ENCODE data around the gene THSD7B.
"Not testable (repeated sequence)": the region's sequence is repeated elsewhere in the genome, so short reads cannot be mapped to it uniquely, and the experiment has no call there.

THSD7B gene

DNA sequence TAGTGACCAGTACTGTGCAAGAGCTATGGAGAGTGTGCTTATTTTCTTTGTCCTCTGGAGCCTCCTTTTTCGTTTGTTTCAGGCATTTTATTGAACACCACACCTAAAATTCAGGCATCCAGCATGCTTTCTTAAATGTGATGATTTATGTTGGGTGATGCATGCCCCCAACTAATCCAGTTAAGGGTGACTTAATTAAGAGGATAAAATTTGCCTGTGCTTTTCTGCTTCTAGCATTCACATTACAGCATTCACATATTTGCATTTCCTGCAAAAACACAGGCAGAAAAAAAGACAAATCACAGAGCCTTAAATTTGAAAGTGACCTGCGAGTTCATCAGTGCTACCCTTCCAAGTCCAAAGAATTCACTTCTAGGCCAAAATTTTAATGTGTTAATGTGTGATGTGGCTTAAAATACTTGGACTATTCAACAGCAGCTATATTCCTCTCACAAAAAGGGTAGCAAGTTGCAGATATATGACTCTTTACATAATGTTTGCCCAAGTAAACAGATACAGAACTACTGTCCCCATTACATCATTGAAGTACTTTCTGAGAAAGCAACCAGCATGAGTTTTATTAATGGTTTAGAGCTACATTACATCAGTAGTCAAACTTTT lies 286.5 kb downstream of the THSD7B start:
- H3K9ac ChIP-seq (ENCODE audit: insufficient read length) = no peak overlapping the region
- H3K27ac ChIP-seq = no peak overlapping the region
- no peak for DNase-seq (ENCODE audit: low read depth, low spot score)
- no peak overlapping the region for H3K4me3 ChIP-seq
- H3K36me3 ChIP-seq (ENCODE audit: insufficient read depth, low read length) = no peaks in the 10 kb centered on the region
- TF ChIP-seq POLR2AphosphoS5 (IDR thresholded peaks at IDR 0.05; ENCODE audit: borderline replicate concordance, low read depth, low read length) (no peak), EZH2 (IDR thresholded peaks at IDR 0.05) (no peak), FOXP2 (optimal IDR thresholded peaks at IDR 0.05; ENCODE audit: control extremely low read depth, extremely low read length, insufficient read depth) (no peak)
- no peaks in the 10 kb centered on the region for H3K9me3 ChIP-seq (ENCODE audit: low read depth, low read length)

DNA sequence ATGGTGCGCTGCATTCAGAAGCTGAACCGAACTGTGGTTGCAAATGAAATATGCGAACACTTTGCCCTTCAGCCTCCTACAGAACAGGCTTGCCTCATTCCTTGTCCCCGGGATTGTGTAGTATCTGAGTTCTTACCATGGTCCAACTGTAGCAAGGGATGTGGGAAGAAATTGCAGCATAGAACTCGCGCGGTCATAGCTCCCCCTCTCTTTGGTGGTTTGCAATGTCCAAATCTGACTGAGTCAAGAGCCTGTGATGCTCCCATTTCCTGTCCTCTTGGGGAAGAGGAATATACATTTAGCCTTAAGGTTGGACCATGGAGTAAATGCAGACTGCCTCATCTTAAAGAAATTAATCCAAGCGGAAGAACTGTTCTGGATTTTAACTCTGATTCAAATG lies 291.4 kb downstream of the THSD7B start:
- no peak overlapping the region for H3K27ac ChIP-seq
- no peak overlapping the region for H3K9ac ChIP-seq (ENCODE audit: insufficient read length)
- TF ChIP-seq POLR2AphosphoS5 (IDR thresholded peaks at IDR 0.05; ENCODE audit: borderline replicate concordance, low read depth, low read length) (no peak), FOXP2 (optimal IDR thresholded peaks at IDR 0.05; ENCODE audit: control extremely low read depth, extremely low read length, insufficient read depth) (no peak), EZH2 (IDR thresholded peaks at IDR 0.05) (no peak)
- no peak for DNase-seq (ENCODE audit: low read depth, low spot score)
- no peak overlapping the region for H3K4me3 ChIP-seq
- H3K36me3 ChIP-seq (ENCODE audit: insufficient read depth, low read length) = no peaks in the 10 kb centered on the region
- H3K9me3 ChIP-seq (ENCODE audit: low read depth, low read length) = no peaks in the 10 kb centered on the region

DNA sequence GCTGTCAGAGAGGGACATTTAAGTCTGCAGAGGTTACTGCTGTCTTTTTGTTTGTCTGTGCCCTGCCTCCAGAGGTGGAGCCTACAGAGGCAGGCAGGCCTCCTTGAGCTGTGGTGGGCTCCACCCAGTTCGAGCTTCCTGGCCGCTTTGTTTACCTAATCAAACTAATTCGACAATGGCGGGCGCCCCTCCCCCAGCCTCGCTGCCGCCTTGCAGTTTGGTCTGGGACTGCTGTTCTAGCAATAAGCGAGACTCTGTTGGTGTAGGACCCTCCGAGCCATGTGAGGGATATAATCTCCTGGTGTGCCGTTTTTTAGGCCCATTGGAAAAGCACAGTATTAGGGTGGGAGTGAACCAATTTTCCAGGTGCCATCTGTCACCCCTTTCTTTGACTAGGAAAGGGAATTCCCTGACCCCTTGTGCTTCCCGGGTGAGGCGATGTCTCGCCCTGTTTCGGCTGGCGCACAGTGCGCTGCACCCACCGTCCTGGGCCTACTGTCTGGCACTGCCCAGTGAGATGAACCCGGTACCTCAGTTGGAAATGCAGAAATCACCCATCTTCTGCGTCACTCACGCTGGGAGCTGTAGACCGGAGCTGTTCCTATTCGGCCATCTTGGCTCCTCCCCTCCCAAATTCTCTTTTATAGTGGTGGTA lies 310.9 kb downstream of the THSD7B start:
- not testable (repeated sequence) for H3K36me3 ChIP-seq (ENCODE audit: insufficient read depth, low read length); H3K4me3 ChIP-seq; H3K9me3 ChIP-seq (ENCODE audit: low read depth, low read length); DNase-seq (ENCODE audit: low read depth, low spot score); H3K9ac ChIP-seq (ENCODE audit: insufficient read length); H3K27ac ChIP-seq

DNA sequence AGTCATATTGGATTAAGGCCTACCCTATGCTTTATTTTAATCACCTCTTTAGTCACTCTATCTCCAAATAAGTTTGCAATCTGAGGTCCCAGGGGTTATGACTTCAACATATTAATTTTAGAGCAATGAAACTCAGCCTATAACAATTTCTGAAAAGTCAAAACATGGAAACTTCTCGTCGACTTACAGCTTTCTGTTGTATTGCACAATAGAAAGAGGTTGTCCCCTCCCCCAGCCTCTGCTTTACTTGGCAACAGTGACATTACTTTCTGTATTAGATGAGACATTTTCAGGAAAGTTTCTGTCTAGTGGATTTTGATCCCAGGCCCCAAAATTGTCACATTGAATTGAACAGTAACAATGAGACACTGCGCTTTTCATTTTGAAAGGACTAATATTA lies 326.4 kb downstream of the THSD7B start:
- Histone ChIP-seq H3K9me3 (ENCODE audit: low read depth, low read length) (no peaks in the 10 kb centered on the region), H3K27ac (no peak overlapping the region), H3K9ac (ENCODE audit: insufficient read length) (no peak overlapping the region), H3K36me3 (ENCODE audit: insufficient read depth, low read length) (no peaks in the 10 kb centered on the region), H3K4me3 (no peak overlapping the region)
- DNase-seq (ENCODE audit: low read depth, low spot score) = no peak
- no peak for TF ChIP-seq FOXP2 (optimal IDR thresholded peaks at IDR 0.05; ENCODE audit: control extremely low read depth, extremely low read length, insufficient read depth)
- no peak for TF ChIP-seq EZH2 (IDR thresholded peaks at IDR 0.05)
- no peak for TF ChIP-seq POLR2AphosphoS5 (IDR thresholded peaks at IDR 0.05; ENCODE audit: borderline replicate concordance, low read depth, low read length)

DNA sequence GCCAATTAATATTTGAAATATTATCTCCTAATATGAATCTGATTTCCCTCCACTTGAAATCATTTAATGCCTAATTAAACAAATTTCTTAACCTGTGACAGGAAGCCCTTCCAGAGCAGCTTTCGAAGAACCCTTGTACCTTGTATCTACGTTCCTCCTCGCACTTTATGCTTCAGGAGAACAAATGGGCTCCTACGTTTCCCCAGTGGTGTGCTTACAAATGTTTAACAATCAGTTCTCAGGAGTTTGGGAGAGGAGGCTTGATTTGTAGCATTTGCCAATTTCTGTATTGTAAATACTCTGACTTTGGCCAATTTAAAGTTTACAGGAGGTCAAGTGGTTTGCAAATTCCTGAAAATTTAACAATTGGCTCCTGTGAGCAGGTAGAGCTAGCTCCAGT lies 327.8 kb downstream of the THSD7B start:
- Histone ChIP-seq H3K9me3 (ENCODE audit: low read depth, low read length) (no peaks in the 10 kb centered on the region), H3K4me3 (no peak overlapping the region), H3K9ac (ENCODE audit: insufficient read length) (no peak overlapping the region), H3K27ac (no peak overlapping the region), H3K36me3 (ENCODE audit: insufficient read depth, low read length) (no peaks in the 10 kb centered on the region)
- no peak for DNase-seq (ENCODE audit: low read depth, low spot score)
- TF ChIP-seq EZH2 (IDR thresholded peaks at IDR 0.05) = no peak
- no peak for TF ChIP-seq FOXP2 (optimal IDR thresholded peaks at IDR 0.05; ENCODE audit: control extremely low read depth, extremely low read length, insufficient read depth)
- TF ChIP-seq POLR2AphosphoS5 (IDR thresholded peaks at IDR 0.05; ENCODE audit: borderline replicate concordance, low read depth, low read length) = no peak

DNA sequence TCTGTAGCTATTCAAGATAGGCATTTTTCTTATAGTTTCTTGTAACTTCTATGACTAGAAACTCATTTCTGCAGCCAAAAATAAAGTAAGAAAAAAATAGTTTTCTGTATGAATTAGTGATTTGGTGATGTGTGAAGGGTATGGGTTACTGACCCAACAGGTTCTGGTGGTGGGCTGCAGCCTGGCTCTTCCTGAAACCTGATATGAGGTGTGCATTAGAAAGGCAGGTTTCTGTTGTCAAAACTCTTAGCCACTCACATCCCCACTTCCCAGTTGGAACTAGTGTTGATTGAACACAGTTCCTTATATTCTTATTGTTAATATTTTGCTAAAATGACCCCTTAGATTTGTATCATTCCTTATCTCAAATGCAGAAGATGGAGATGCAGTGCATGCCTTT lies 330.8 kb downstream of the THSD7B start:
- H3K27ac ChIP-seq = no peak overlapping the region
- no peaks in the 10 kb centered on the region for H3K9me3 ChIP-seq (ENCODE audit: low read depth, low read length)
- TF ChIP-seq FOXP2 (optimal IDR thresholded peaks at IDR 0.05; ENCODE audit: control extremely low read depth, extremely low read length, insufficient read depth) (no peak), POLR2AphosphoS5 (IDR thresholded peaks at IDR 0.05; ENCODE audit: borderline replicate concordance, low read depth, low read length) (no peak), EZH2 (IDR thresholded peaks at IDR 0.05) (no peak)
- H3K36me3 ChIP-seq (ENCODE audit: insufficient read depth, low read length) = no peaks in the 10 kb centered on the region
- H3K9ac ChIP-seq (ENCODE audit: insufficient read length) = no peak overlapping the region
- no peak overlapping the region for H3K4me3 ChIP-seq
- no peak for DNase-seq (ENCODE audit: low read depth, low spot score)

DNA sequence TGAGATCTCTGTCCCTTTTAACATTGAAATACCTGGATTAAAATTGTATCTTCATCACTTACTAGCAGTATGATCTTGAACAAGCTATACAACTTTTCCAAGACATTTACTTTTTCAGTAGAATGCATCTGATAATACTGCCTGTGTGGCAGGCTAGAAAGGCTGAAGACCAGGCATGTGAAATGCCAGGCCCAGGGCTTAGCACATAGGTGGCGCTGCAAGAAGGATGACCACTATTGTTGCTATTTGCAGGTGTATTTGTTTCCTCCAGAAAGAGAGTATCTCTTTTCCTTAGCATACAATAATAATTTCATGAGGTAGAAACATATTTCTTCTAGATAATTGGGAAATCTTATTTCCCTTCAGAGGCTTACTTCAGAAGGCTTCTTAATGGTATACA lies 331.3 kb downstream of the THSD7B start:
- TF ChIP-seq POLR2AphosphoS5 (IDR thresholded peaks at IDR 0.05; ENCODE audit: borderline replicate concordance, low read depth, low read length) = no peak
- no peak for TF ChIP-seq FOXP2 (optimal IDR thresholded peaks at IDR 0.05; ENCODE audit: control extremely low read depth, extremely low read length, insufficient read depth)
- no peak for TF ChIP-seq EZH2 (IDR thresholded peaks at IDR 0.05)
- Histone ChIP-seq H3K4me3 (no peak overlapping the region), H3K9ac (ENCODE audit: insufficient read length) (no peak overlapping the region), H3K36me3 (ENCODE audit: insufficient read depth, low read length) (no peaks in the 10 kb centered on the region), H3K9me3 (ENCODE audit: low read depth, low read length) (no peaks in the 10 kb centered on the region), H3K27ac (no peak overlapping the region)
- DNase-seq (ENCODE audit: low read depth, low spot score) = no peak

DNA sequence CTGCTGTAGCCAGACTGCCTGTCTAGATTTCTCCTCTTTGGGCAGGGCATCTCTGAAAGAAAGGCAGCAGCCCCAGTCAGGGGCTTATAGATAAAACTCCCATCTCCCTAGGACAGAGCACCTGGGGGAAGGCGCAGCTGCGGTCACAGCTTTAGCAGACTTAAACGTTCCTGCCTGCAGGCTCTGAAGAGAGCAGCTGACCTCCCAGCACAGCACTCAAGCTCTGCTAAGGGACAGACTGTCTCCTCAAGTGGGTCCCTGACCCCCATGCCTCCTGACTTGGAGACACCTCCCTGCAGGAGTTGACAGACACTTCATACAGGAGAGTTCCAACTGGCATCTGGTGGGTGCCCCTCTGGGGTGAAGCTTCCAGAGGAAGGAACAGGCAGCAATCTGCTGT lies 336.5 kb downstream of the THSD7B start:
- not testable (repeated sequence) for H3K27ac ChIP-seq; H3K36me3 ChIP-seq (ENCODE audit: insufficient read depth, low read length); H3K9me3 ChIP-seq (ENCODE audit: low read depth, low read length); H3K4me3 ChIP-seq; DNase-seq (ENCODE audit: low read depth, low spot score); H3K9ac ChIP-seq (ENCODE audit: insufficient read length)

DNA sequence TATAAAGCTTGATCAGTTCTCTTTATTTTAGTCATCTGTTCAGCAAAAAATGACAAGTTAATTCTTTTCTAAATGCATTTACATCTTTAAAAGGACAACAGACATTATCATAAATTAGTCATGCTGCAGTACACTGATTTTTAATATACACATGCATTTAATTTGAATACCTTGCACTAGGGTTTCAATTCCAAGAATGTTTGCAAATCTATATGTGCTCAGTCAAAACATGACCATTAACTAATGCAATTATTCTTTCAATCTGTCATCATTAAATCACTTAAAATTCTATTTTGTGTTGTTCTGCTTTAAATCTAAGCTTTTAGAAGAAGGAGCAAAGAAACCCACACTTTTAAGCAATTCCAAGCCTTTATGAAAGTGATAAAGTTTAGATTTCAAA lies 342.6 kb downstream of the THSD7B start:
- Histone ChIP-seq H3K4me3 (no peak overlapping the region), H3K9me3 (ENCODE audit: low read depth, low read length) (no peaks in the 10 kb centered on the region), H3K9ac (ENCODE audit: insufficient read length) (no peak overlapping the region), H3K27ac (no peak overlapping the region), H3K36me3 (ENCODE audit: insufficient read depth, low read length) (no peaks in the 10 kb centered on the region)
- no peak for DNase-seq (ENCODE audit: low read depth, low spot score)
- TF ChIP-seq FOXP2 (optimal IDR thresholded peaks at IDR 0.05; ENCODE audit: control extremely low read depth, extremely low read length, insufficient read depth) = no peak
- TF ChIP-seq POLR2AphosphoS5 (IDR thresholded peaks at IDR 0.05; ENCODE audit: borderline replicate concordance, low read depth, low read length) = no peak
